GM18511 (cell line): Measurements from ENCODE around the gene MOB1A.
A peak's percentile ranks its signal among the peaks of the same experiment; 100 is the strongest.
"Not testable (repeated sequence)": the region's sequence is repeated elsewhere in the genome, so short reads cannot be mapped to it uniquely, and the experiment has no call there.

ENCODE experiments used
- ATAC-seq: cut with Tn5 transposase; IDR thresholded peaks from one replicate; pipeline ENCODE4 v1.9.1; 2021; ENCODE audit warnings: mild to moderate bottlenecking, moderate library complexity; ENCODE audit not compliant: unreplicated experiment

MOB1A gene

GRCh38 chr2:74178211-74179062 is at the start of gene MOB1A:
MOB1A (minus strand) TSS chr2:74178879; CDS start chr2:74178674, 205 bp downstream.
- ATAC-seq, result peak; percentile 84

DNA sequence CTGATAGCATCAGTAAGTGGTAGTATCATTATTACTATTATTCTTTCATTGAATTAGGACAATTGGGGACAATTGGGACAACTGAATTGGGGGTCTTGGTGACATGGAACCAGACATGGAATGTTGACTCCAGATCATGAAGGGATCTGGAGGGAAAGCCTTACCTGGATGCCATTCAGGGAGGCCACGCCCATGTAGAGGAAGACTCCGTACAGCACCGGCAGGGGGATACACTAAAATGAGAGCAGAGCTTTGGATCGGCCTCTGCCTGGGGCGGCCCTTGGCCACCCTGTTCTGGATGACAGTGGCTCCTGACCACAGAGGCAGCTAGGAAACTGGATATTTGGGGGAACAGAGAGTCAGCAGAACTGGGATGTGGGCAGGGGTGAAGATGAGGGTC is 49.0 kb upstream of the MOB1A start:
- no peak for ATAC-seq

DNA sequence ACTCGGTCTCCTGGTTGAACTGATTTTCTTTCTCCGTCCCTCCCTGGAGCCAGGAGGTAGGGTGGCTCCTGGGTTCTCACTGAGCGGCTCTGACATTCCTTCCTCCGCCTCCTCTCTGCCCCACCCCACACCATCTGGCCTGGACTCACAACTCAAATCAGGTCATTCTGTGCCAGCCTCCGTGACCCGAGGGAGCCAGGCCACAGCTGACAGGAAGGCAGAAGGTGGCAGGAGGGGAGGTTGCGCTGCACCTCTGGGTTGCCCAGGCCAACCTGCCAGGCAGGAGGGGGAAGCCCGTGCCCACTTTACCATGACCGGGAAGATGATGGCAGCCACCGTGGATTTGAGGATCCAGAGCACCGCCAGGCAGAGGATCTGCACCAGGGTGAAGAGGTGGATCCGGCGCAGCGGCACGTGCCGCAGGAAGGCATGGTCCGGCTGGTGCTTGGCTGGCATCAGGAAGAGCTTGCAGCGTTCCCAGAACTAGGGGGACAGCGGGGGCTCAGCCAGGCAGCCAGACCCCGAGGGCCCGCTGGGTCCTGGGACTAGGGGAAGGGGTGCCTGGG is 48.1 kb upstream of the MOB1A start:
- no peak for ATAC-seq

GRCh38 chr2:74225698-74226459 is 47.2 kb upstream of the MOB1A start:
- no peak for ATAC-seq

DNA sequence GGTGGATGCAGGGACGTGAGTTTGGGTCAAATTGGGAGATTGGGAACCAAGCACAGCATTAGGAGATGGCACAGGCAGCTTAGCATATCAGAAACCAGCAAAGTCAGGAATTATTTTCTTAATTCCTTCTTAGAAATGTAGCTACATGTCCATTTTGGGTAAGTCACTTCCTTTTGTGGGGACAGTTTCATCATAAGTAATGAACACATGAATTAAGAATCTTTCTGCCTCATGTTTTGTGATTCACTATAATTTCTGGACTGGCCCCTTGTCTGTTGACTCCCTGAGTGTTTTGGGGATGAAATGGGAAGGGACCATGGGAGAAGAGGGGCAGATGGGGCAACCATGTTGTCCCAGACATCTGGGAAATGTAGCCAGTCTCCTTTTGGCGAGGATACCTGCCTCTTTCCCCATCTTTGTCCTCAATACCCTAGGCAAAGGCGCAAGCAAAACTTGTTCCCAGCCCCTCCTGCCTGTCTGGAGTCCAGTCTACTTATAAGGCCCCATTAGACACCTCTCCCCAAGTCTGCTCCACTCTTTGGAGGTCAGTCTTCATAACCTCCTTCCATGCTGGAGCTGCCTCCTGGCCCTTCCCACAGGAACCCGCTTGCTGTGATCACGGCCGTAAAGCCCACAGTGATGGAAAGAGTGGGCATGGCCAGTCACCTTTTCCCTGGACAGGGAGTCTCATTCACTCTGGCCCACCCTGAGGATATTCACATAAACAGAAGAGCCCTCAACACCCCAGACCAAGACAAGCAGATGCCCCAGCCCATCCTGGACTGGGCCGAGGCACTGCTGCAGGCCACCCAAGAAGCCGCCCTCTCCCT is 45.5 kb upstream of the MOB1A start:
- ATAC-seq, result no peak

DNA sequence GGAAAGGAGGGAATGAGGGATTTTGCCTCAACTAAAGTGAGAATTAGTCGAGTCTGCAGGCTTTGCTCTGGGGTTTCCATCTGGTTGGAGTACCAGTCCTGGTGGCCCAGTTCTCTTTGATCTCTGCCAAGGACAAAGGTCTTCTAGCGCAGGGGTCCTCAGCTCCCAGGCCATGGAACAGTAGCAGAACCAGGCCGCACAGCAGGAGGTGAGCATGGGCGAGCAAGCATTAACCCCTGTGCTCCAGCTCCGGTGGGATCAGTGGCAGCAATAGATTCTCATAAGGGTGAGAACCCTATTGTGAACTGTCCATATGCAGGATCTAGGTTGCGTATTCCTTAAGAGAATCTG is 43.6 kb upstream of the MOB1A start:
- no peak for ATAC-seq

- ATAC-seq, result no peak
These were observed 43.1 kb upstream of the MOB1A start for GRCh38 chr2:74221604-74222299.

- no peak for ATAC-seq
These were observed 42.4 kb upstream of the MOB1A start for GRCh38 chr2:74221091-74221490.

GRCh38 chr2:74219846-74220486 is 41.3 kb upstream of the MOB1A start:
- no peak for ATAC-seq

GRCh38 chr2:74216642-74217041 is 38.0 kb upstream of the MOB1A start:
- ATAC-seq, result no peak

GRCh38 chr2:74215771-74216170 is 37.1 kb upstream of the MOB1A start:
- not testable (repeated sequence) for ATAC-seq

DNA sequence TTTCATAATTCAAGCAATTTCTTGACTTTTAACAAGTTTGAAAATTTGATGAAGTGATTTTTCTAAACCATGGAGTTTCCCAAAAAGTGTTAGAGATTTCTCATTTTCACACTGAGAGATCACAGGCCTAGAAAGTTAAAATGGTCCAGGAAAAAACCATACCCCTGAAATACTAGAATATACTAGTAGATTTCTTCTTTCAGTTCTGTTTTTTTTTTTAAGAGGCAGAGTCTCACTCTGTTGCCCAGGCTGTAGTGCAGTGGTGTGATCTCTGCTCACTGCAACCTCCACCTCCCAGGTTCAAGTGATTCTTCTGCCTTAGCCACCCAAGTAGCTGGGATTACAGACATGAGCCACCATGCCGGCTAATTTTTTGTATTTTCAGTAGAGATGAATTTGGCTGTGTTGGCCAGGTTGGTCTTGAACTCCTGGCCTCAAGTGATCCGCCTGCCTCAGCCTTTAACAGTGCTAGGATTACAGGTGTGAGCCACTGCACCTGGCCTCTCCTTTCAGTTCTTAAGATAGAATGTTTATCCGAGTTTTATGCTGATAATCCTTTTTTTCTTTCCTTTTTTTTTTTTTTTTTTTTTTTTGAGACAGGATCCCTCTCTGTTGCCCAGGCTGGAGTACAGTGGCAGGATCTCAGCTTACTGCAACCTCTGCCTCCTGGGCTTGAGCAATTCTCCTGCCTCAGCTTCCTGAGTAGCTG is 34.2 kb upstream of the MOB1A start:
- ATAC-seq, result no peak

DNA sequence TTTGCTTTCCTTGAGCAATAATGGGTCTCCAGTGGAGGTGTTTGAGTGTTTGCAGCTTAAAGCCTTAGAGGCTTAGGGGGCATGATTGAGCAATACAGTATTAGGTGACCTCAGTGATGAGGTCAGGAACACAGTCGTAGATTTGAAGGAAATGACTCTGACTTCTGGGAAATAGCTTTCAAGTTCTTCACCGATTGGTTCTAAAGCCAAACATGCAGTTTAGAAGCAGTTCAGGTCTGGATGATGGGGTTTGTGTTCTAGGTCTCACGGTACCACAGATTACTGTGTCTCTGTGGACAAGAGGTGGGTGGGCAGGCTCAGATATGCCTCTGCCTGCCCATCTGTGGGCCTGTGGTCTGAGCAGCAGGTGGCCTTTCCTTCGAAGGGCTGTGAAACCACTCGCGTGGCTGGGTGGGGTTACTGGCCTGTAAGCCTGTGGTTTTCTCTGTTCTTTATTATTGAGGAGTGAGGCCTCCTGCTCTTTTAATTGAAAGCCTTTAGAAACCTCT is 27.6 kb upstream of the MOB1A start:
- ATAC-seq, result peak; percentile 85

GRCh38 chr2:74205596-74205995 is 26.9 kb upstream of the MOB1A start:
- ATAC-seq, result peak; percentile 58

GRCh38 chr2:74205113-74205512 is 26.4 kb upstream of the MOB1A start:
- no peak for ATAC-seq

DNA sequence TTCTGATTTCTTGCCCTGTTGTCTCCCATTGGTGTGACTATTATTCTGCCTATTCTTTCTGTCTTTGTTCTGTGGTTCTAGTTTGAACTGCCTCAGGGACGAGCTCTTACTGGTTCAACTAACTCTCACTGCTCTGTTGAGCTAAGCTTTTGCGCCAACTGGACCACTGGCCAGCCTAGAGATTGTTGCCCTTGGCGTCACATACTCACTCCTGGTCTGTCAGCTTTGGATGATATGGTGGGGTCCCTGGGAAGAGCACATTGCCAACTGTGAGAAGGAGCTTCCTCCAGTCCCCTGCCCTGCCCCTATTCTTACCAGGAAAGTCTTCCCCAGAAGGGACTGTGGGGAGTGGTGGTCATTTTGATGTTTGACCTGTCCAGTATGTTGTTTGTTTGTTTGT is 25.8 kb upstream of the MOB1A start:
- ATAC-seq, result no peak

- ATAC-seq, result no peak
These were observed 22.9 kb upstream of the MOB1A start for GRCh38 chr2:74201596-74201995.

DNA sequence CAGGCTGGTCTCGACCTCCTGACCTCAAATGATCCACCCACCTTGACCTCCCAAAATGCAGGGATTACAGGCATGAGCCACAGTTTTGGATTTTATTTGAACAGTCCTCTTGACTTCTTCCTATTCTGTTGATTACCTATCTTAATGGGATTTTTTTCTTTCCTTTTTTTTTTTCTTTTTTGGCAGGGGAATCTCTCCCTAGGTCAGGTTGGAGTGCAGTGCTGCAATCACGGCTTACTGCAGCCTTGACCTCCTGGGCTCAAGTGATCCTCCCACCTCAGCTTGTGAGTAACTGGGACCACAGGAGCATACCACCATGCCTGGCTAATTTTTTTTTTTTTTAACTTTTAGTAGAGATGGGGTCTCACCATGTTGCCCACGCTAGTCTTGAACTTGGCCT is 22.5 kb upstream of the MOB1A start:
- ATAC-seq, result no peak

DNA sequence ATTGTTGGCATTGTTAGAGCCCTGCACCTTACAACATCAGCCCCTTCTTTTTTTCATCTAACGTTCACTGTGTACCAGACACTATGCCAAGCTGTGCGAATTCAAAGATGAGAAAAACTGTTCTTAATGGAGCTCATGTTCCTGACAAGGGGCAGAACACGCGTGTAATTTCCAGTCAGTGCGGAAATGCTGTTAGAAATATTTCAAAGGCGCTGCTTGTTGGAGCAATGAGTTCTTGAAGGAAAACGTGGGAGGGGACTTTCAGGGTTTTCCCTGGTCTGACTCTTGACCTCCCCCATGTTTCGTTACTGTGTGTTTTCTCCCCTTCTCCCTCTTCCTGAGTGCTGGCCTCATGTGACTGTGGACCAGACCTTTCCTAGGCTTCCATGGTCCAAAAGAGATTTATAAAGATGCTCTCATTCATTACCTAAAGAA is 21.2 kb upstream of the MOB1A start:
- ATAC-seq, result no peak
